Heart left ventricle (tissue), 13 donors: ENCODE results near the gene IST1.

Source experiments
- POLR2A ChIP-seq, 2 donors: fragments of 450-650 bp; IDR thresholded peaks; one replicate each; pipeline ENCODE4 v1.6.1; 2017; ENCODE audit warnings: antibody characterized with exemption in 2 of 2, mild to moderate bottlenecking in 2 of 2, moderate library complexity in 2 of 2
- TF ChIP-seq, protein P1 (sequence below), 12 donors: fragments of 200-600 bp; sonication (generic) in 4 of 12; IDR thresholded peaks; one replicate each; pipeline versions ENCODE4 v1.5.0 to v1.8.0; 2018 to 2022; ENCODE audit warnings: antibody characterized with exemption in 12 of 12, mild to moderate bottlenecking in 5 of 12
- donor health status: ischemic (EF 13 %, LVEDD 7.1; RV severe dilation, severe dysfunction).
- donor health status: DM: no; HTN: yes; CAD: no.
- donor health status: DM: no; HTN: no; CAD: no.
- donor health status: ischemic (EF 25% LVEDD 6.9; RV normal size, moderate dysfunction).
- donor health status: ischemic (EF 25% LVEDD 5.7; RV mildly dilated, moderate dysfunction).
- donor health status: ischemic (EF 35%, LVEDD 5.7; RV mildly dilated, moderate dysfunction).
- donor health status: nonischemic (EF 11% LVEDD 7.7; RV severe dilation, severe dysfunction).
- donor health status: DM: yes; HTN: yes; CAD: no.
- donor health status: PGD.
- donor health status: ischemic (EF 29% LVEDD 5.4; RV normal size, mild dysfunction).
- donor health status: nonischemic (EF 23%, LVEDD 6.1; RV moderate dilation, normal function).

DNA sequence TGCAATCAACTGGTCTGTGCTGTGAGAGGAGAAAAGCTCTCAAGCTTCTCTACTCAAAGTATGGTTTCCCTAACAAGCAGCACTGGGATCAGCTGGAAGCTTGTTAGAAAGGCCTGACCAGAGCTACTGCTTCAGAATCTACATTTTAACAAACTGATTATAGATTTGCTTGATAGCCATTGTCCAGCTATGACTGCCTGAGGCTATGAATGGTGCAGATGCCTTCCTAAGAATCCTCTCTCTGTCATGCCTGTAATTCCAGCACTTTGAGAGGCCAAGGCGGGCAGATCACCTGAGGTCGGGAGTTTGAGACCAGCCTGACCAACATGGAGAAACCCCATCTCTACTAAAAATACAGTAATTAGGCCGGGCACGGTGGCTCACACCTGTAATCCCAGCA, 76.2 kb downstream of the IST1 start:
- TF ChIP-seq, protein P1, sequence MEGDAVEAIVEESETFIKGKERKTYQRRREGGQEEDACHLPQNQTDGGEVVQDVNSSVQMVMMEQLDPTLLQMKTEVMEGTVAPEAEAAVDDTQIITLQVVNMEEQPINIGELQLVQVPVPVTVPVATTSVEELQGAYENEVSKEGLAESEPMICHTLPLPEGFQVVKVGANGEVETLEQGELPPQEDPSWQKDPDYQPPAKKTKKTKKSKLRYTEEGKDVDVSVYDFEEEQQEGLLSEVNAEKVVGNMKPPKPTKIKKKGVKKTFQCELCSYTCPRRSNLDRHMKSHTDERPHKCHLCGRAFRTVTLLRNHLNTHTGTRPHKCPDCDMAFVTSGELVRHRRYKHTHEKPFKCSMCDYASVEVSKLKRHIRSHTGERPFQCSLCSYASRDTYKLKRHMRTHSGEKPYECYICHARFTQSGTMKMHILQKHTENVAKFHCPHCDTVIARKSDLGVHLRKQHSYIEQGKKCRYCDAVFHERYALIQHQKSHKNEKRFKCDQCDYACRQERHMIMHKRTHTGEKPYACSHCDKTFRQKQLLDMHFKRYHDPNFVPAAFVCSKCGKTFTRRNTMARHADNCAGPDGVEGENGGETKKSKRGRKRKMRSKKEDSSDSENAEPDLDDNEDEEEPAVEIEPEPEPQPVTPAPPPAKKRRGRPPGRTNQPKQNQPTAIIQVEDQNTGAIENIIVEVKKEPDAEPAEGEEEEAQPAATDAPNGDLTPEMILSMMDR (IDR thresholded peaks at IDR 0.05): no peak
- TF ChIP-seq POLR2A (IDR thresholded peaks at IDR 0.05): no peak
